Activated CD8-positive, alpha-beta memory T cell treated with anti-CD3 and anti-CD28 coated beads, Interleukin-2, amount 10 ng/mL, durations not matched to agents 7 days and 5 days (primary cell): ENCODE data around the gene EIF3M. TPM values are rescaled to one million over a fixed set of nuclear protein-coding genes. Genes with fewer than 3 reads are reported as not detected.

ENCODE experiments used
- ATAC-seq: fragments of 150-1000 bp; cut with Tn5 transposase; one replicate; pipeline ENCODE4 v1.10.0; 2021; ENCODE audit warnings: moderate library complexity
- CTCF ChIA-PET: fragments of 350-600 bp; sonication (Branson Sonifier 250); formaldehyde crosslinking; loops from one replicate; lab custom pipeline; 2021; ENCODE audit warnings: antibody characterized with exemption; lab: Charles Lee
- DNase-seq: peaks from one replicate; pipeline ENCODE4 v3.0.0-alpha.2; 2020
- H3K27ac Mint-ChIP-seq: one replicate; pipeline ENCODE4 v1.8.0; 2021; ENCODE audit warnings: mild to moderate bottlenecking, mixed read lengths
- H3K27me3 Mint-ChIP-seq: one replicate; pipeline ENCODE4 v1.8.0; 2021; ENCODE audit warnings: mixed read lengths
- H3K36me3 Mint-ChIP-seq: one replicate; pipeline ENCODE4 v1.8.0; 2021; ENCODE audit warnings: mild to moderate bottlenecking, mixed read lengths
- H3K4me1 Mint-ChIP-seq: one replicate; pipeline ENCODE4 v1.8.0; 2021; ENCODE audit warnings: mixed read lengths
- H3K4me3 Mint-ChIP-seq: one replicate; pipeline ENCODE4 v1.8.0; 2021; ENCODE audit warnings: mild to moderate bottlenecking, moderate library complexity, mixed read lengths
- H3K9me3 Mint-ChIP-seq: one replicate; pipeline ENCODE4 v1.8.0; 2022; ENCODE audit warnings: low read depth, mixed read lengths
- total RNA-seq, 2 experiments: library from RNA; stranded (reverse); gene quantifications; one replicate each; pipeline ENCODE4 v1.2.3, GENCODE V29; 2021

The EIF3M gene
- total RNA-seq, 2 experiments from 2014 or later: 233 to 301 TPM

DNA sequence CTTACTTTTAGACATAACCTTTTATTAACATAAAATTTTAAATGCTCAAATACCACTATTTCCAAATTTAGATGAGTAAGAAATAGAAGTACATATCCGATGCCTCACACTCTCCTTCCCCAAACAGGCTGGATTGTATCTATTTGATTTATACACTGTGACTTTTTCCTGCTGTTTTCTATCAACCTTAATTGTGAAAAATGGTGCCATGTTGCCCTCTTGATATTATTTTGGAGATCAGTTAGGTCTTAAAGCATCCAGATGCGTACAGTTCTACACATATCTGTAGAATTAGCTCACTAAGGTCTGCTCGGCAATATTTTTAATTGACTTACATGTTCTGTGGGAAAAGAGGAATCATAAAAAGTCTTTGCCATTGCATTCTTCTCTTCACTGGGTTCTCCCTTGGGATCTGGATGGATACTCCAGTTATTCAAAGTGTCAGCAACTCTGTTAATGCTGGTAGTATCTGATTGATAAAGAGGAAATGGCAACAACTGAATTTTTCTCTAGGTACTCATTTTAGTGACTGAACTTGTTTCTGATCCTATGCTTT is 27.2 kb downstream of the EIF3M start:
- CTCF ChIA-PET: no interaction called here

GRCh38 chr11:32613500-32614151 is 30.0 kb downstream of the EIF3M start:
- DNase-seq (no peak), ATAC-seq (no peak)
- no peaks in the 10 kb centered on the region for H3K4me1 Mint-ChIP-seq
- peaks cover 9% of the 10 kb centered on the region for H3K36me3 Mint-ChIP-seq
- no peaks in the 10 kb centered on the region for H3K9me3 Mint-ChIP-seq
- no peak overlapping the region for H3K4me3 Mint-ChIP-seq
- CTCF ChIA-PET: no interaction called here
- H3K27ac Mint-ChIP-seq: no peak overlapping the region
- no peaks in the 10 kb centered on the region for H3K27me3 Mint-ChIP-seq

More for the DNA sequence above, 27.2 kb downstream of the EIF3M start:
- H3K4me3 Mint-ChIP-seq: no peak overlapping the region
- no peaks in the 10 kb centered on the region for H3K4me1 Mint-ChIP-seq
- no peak overlapping the region for H3K27ac Mint-ChIP-seq
- H3K36me3 Mint-ChIP-seq: peaks cover 29% of the 10 kb centered on the region
- H3K9me3 Mint-ChIP-seq: peaks cover 5% of the 10 kb centered on the region
- no peak for DNase-seq
- ATAC-seq: no peak
- H3K27me3 Mint-ChIP-seq: no peaks in the 10 kb centered on the region

DNA sequence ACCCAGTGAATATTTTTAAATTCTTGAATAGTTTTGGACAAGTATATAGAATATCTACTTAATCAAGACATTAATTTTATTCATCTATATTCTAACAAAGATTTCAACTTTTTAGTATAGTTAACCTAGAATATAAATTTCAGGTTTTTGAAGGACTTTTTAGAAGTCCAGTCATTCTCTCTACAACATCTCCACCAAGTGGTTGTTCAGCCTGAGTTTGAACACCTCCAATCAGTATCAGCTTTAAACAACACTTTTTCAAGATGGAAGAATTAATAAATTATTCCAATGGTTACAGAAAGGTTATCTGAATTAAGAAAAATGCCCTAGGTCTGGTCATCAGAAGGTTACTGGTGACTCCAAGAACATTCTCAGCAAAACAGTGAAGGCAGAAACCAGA is 31.8 kb downstream of the EIF3M start:
- H3K27ac Mint-ChIP-seq: no peak overlapping the region
- no peaks in the 10 kb centered on the region for H3K27me3 Mint-ChIP-seq
- DNase-seq: no peak
- CTCF ChIA-PET: interaction anchor here (0.6 kb wide), 1 partner anchor 106 kb away, joined by 3 read pairs; no protein-coding TSS in a partner anchor
- no peaks in the 10 kb centered on the region for H3K9me3 Mint-ChIP-seq
- H3K4me1 Mint-ChIP-seq: no peaks in the 10 kb centered on the region
- no peak for ATAC-seq
- no peak overlapping the region for H3K4me3 Mint-ChIP-seq
- H3K36me3 Mint-ChIP-seq: peaks cover 2% of the 10 kb centered on the region

GRCh38 chr11:32616903-32617302 is 33.3 kb downstream of the EIF3M start:
- no peak for DNase-seq
- Mint-ChIP-seq H3K27me3 (peaks cover 7% of the 10 kb centered on the region), H3K36me3 (peaks cover 2% of the 10 kb centered on the region), H3K9me3 (no peaks in the 10 kb centered on the region), H3K4me1 (no peaks in the 10 kb centered on the region), H3K4me3 (no peak overlapping the region), H3K27ac (no peak overlapping the region)
- CTCF ChIA-PET: no interaction called here
- no peak for ATAC-seq

DNA sequence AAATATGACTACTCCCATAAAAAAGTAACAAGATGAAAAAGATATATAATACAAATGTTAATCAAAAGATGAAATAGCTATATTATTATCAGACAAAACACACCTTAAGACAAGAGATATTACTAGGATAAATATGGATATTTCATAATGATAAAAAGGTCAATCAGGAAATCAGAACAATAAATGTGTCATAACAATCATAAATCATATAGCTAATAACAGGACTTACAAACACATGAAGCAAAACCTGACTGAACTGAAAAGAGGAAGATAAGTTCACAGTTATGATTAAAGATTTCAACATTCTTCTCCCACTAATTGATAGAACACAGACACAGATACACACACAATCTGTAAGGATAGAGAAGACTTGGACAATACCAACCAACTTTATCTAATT is 47.2 kb downstream of the EIF3M start:
- no peaks in the 10 kb centered on the region for H3K9me3 Mint-ChIP-seq
- H3K36me3 Mint-ChIP-seq: no peaks in the 10 kb centered on the region
- H3K4me1 Mint-ChIP-seq: no peaks in the 10 kb centered on the region
- H3K27ac Mint-ChIP-seq: no peak overlapping the region
- DNase-seq (no peak), ATAC-seq (no peak)
- CTCF ChIA-PET: no interaction called here
- no peak overlapping the region for H3K4me3 Mint-ChIP-seq
- peaks cover 11% of the 10 kb centered on the region for H3K27me3 Mint-ChIP-seq

- ATAC-seq (no peak), DNase-seq (no peak)
- peaks cover 12% of the 10 kb centered on the region for H3K27me3 Mint-ChIP-seq
- CTCF ChIA-PET: no interaction called here
- no peaks in the 10 kb centered on the region for H3K9me3 Mint-ChIP-seq
- H3K4me3 Mint-ChIP-seq: no peak overlapping the region
- H3K27ac Mint-ChIP-seq: no peak overlapping the region
- H3K36me3 Mint-ChIP-seq: no peaks in the 10 kb centered on the region
- no peaks in the 10 kb centered on the region for H3K4me1 Mint-ChIP-seq
Observed at GRCh38 chr11:32635819-32636218, 52.2 kb downstream of the EIF3M start.

- no peak overlapping the region for H3K4me3 Mint-ChIP-seq
- CTCF ChIA-PET: no interaction called here
- H3K36me3 Mint-ChIP-seq: no peaks in the 10 kb centered on the region
- H3K4me1 Mint-ChIP-seq: no peaks in the 10 kb centered on the region
- DNase-seq: no peak
- peaks cover 6% of the 10 kb centered on the region for H3K27me3 Mint-ChIP-seq
- no peaks in the 10 kb centered on the region for H3K9me3 Mint-ChIP-seq
- no peak overlapping the region for H3K27ac Mint-ChIP-seq
- no peak for ATAC-seq
Observed at GRCh38 chr11:32641361-32641760, 57.7 kb downstream of the EIF3M start.

DNA sequence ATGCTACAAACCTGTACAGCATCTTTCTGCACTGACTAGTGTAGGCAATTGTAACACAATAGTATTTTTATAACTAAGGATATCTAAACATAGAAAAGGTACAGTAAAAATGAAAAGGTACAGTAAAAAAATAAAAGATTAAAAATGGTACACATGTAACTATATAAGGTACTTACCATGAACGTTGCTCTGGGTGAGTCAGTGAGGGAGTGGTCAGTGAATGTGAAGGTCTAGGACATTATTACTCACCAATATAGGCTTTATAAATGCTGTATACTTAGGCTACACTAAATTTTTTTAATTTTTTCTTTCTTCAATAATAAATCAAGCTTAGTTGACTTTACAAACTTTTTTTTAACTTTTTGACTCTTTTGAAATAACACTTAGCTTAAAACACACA is 59.9 kb downstream of the EIF3M start:
- peaks cover 5% of the 10 kb centered on the region for H3K27me3 Mint-ChIP-seq
- CTCF ChIA-PET: no interaction called here
- H3K27ac Mint-ChIP-seq: no peak overlapping the region
- H3K9me3 Mint-ChIP-seq: no peaks in the 10 kb centered on the region
- ATAC-seq: no peak
- H3K36me3 Mint-ChIP-seq: no peaks in the 10 kb centered on the region
- no peaks in the 10 kb centered on the region for H3K4me1 Mint-ChIP-seq
- DNase-seq: no peak
- H3K4me3 Mint-ChIP-seq: no peak overlapping the region

Other genes starting within 250 kb of the EIF3M start
- gene WT1, start 148.3 kb upstream of the EIF3M start, total RNA-seq: not detected
- gene CCDC73, start 210.8 kb downstream of the EIF3M start, total RNA-seq: under 1 TPM in 1 of 2 experiments, not detected in 1; 0.47 TPM
- gene PRRG4, start 246.1 kb downstream of the EIF3M start, total RNA-seq: 1 to 10 TPM in 1 of 2 experiments, under 1 TPM in 1; 0.55 to 1.9 TPM